GM19452 (cell line): Measurements from ENCODE around the gene ZNF480.
"Not testable (repeated sequence)": the region's sequence is repeated elsewhere in the genome, so short reads cannot be mapped to it uniquely, and the experiment has no call there.

Experiments used
- ATAC-seq: cut with Tn5 transposase; IDR thresholded peaks from one replicate; pipeline ENCODE4 v1.9.1; 2021; ENCODE audit not compliant: unreplicated experiment

The ZNF480 gene

DNA sequence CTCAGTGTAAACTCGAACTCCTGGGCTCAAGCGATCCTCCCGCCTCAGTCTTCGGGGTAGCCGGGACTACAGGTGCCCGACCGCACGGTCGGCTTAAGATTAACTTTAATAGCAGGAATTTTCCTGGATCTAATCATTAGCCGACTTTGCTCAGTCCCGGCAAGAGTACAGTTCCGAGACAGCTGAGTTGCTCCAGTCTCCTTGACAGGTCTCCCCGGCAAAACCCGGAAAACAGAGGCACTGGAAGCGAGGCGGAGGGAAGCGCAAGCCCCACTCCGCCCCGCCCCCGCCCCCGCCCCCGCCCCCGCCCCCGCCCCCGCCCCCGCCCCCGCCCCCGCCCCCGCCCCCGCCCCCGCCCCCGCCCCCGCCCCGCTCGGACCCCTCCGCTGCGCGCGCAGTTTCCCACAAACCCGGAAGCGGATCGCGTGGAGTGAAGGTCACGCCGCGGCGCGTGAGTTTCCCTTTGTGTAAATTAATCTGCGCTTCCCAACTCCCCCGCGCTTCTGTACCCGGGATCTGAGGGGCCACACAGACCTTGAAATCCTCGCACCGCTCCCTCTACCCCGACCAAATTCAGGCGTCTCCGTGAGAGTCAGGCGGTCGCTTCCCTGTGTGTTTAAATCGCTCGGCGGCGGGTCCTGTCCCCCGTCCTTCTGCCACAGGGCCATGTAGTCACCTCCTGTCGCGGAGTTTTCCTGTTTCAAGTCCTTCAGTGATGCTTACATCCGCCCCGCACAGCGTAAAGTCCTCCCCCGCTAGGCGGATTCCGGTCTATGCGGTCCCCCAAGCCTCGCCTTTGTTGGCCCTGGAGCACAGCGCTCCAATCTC, at the start of gene ZNF480:
ZNF480 (plus strand) TSS at position 397 of the 828 bp plus-strand sequence. CDS start 3,244 bp downstream, outside the sequence.
- ATAC-seq = peak; percentile 59

DNA sequence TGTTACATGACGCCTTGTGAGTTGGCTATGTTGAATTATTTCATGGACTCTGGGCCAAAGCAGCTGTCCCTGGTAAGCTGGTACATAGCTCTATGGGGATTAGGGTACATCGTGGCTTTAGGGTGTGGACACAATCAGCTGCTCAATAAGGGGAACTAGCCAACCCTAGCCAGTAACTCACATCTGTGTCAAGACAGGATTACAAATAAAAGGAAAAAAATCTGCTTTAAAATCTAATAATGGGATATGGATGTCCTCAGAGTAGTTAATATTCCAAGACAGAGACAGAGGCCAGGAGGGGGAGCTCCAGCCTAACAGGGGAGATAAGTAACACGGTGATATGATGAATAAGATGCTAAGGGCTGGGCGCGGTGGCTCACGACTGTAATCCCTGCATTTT, 48.7 kb upstream of the ZNF480 start:
- ATAC-seq = no peak

DNA sequence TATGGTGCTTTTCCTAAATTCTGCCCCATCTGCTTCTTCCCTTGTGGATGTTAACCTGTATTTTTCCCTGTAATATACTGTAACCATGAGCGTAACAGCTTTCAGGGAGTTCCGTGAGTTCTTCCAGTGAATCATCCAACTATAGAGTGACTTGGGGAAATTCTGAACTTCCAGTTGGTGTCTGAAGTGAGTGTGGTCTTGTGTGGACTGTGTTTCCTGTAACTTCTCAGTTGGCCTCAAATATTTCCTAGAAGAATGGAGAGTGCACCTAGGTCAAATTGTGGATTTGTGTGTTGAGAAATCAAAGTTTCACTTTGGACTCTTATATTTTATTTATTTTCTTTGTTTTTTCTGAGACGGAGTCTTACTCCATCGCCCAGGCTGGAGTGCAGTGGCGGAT, 38.5 kb upstream of the ZNF480 start:
- no peak for ATAC-seq

DNA sequence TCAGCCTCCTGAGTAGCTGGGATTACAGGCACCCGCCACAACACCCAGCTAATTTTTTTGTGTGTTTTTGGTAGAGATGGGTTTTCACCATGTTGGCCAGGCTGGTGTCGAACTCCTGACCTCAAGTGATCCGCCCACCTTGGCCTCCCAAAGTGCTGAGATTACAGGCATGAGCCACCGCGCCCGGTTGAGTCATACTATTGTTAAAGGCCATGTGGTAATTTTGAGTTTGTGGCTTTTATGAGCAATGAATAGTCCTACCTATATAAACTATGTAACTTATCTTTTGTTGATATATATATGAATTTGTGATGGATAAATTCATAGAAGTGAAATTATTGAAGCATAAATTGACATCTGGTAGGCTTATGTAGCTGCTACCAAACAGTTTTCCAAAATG, 31.4 kb upstream of the ZNF480 start:
- not testable (repeated sequence) for ATAC-seq

DNA sequence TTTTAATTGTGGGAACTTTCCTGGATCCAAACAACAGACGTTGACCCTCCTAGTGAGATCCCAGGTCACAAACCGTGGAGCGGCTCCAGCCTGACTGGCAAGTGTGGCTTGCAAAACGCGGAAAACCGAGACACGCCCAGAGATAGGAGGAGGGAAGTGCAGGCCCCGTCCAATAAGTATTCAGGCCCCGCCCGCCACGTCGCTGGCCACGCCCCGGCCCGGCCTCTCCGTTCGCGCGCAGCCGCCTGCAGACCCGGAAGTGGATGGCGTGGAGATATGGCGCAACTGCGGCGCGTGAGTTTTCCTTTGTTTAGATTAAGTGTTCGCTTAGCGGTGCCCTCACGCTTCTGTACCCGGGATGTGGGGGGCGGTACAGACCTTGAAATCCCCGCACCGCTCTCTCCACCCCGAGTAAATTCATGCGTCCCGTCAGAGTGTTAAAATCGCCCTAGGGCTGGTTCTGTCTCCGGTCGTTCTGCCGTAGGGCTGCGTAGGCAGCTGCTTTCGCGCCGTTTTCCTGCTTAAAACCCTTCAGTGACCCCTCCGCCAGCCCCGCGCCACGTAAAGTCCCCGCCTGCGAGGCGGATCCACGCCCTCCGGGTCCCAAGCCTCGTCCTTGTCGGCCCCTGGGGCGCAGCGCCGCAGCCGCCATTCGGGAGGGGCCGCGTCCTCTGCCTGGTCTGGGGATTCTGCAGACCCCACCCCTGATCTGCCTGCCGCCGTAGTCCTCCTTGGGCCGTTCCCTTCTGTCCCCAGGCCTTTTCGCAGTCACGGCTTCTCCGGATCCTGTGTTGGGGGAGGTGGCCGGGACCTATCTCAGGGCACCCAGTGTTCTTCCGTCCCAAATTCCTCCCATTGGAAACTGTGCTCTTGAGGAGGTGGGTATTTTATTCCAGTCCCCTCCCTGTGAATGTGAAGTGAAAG, 27.4 kb upstream of the ZNF480 start, which contains the start of gene ZNF766:
ZNF766 (plus strand) TSS at position 250 of the 924 bp plus-strand sequence; CDS start at position 277, 27 bp downstream.
- peak; percentile 97 for ATAC-seq

DNA sequence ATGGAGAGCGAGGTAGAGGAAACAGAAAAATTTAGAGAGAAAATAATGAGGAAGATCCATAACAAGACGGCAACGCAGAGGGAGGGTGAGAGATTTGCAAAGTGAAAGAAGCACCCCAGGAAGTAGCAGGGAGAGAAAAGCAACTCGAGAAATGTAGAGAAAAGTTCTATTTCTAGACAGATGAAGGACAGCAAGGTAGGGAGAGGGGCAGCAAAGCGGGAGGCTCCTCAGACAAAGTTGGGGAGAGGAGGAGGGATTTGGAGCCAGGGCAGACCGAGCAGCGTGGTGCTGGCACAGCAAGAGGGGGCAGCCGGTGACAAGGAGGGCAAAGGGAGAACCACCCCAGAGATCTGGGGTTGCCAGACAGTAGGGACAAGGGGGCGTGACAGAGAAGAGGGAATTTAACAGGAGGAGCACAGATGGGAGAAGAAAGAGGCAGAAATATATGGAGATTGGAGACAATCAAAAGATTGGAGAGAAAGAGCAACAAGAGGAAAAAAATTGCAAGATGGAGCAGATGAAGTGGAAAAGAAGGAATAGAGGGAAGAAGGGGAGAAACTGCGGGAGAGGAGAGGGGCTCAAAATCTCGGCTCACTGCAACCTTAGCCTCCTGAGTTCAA, 26.6 kb upstream of the ZNF480 start:
- no peak for ATAC-seq

DNA sequence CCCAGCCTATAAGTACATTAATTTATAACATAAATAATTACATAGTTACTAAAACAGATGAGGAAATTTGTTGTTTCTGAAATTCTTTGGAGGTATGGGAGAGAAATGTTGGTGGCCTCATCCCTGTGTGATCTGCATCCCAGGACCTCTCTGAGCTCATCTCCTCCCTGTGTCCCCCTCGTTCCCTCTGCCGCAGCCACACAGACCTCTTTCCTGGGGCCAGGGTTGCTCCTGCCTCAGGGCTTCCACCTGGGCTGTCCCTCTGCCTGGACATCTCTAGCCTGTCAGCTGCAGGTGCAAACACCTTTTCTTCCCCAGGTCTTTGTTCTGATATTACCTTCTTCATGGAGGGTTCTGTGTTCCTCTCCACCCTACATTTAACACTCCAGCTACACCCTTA, 23.7 kb upstream of the ZNF480 start:
- no peak for ATAC-seq

DNA sequence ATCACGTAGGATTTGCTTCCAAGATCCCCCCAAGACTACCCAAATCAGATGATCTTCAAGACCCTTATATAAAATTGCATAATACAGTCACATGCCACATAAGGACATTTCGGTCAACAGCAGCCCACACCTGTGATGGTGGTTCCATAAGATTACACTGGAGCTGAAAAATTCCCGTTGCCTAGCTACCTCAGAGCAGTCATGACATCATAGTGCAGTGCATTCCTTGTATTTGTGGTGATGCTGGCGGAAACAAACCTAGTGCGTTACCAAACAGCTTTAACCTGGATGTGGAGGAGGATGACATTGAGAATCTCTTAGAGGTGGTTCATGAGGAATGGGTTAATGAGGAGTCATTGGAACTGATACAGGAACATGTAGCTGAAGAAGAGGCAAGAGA, 22.8 kb upstream of the ZNF480 start:
- ATAC-seq = no peak

DNA sequence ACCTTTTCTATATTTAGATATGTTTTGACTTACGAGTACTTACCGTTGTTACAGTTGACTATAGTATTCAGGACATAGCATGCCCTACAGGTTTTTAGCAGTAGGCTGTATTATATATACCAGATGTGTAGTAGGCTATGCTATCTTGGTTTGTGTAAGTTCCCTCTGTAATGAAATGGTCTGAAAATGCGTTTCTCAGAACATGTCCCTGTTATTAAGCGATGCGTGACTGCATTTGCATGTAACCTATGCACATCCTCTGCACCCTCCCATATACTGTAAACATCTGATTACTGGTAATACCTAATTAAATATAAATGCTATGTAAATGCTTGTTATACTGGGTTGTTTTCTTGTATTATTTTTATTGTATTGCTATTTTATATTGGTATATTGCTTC, 21.0 kb upstream of the ZNF480 start:
- no peak for ATAC-seq

DNA sequence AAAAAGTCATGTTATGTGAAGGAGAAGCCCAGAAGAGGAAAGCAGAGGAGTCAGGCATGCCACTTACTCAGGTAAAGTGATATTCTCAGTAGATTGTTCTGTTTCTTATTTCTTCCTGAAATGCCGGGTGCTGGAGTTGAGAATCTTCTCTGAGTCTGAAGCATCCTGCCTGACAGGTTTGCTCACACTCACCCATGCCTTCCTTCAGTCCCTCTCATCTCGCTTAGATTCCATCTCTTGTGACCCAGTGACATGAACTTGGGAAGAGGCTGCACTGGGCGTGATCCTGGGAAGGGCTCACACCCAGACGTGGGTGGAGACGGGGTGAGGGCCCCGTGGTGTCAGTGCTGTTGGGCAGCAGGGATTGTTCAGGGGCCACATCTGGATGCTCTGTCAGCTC, 19.5 kb upstream of the ZNF480 start:
- ATAC-seq = no peak

DNA sequence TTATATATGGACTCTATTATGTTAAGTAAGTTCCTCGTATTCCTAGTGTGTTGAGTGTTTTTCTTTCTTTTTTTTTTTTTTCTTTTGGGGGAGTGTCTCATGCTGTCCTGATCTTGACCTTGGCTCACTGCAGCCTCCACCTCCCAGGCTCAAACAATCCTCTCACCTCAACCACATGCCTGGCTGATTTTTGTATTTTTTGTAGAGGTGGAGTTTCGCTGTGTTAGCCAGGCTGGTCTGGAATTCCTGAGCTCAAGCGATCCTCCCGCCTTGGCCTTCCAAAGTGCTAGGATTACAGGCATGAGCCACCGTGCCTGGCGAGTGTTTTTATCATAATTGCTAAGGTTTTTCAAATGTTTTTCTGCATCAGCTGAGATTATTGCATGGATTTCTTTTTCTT, 10.7 kb upstream of the ZNF480 start:
- no peak for ATAC-seq

DNA sequence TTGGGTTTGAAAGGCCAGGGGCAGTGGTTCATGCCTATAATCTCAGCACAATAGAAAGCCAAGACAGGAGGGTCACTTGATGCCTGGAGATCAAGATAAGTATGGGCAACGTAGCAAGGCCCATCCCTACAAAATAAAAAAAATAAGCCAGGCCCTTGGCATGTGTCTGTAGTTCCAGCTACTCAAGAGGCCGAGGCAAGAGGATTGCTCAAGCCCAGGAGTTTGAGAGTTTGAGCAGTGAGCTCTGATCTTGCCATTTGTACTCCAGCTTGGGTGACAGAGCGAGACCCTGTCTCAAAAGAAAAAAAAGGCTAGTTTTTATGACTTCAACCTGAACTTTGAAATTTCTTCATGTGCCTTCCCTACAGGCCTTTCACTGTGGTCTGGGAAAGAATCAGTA, 5.2 kb upstream of the ZNF480 start:
- ATAC-seq = no peak

DNA sequence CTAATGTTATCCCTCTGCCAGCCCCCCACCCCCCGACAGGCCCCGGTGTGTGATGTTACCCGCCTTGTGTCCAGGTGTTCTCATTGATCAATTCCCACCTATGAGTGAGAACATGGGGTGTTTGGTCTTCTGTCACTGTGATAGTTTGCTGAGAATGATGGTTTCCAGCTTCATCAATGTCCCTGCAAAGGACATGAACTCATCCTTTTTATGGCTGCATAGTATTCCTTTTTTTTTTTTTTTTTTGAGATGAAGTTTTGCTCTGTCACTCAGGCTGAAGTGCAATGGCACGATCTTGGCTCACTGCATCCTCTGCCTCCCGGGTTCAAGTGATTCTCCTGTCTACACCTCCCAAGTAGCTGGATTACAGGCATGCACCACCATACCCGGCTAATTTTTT, 4.0 kb upstream of the ZNF480 start:
- ATAC-seq = not testable (repeated sequence)

DNA sequence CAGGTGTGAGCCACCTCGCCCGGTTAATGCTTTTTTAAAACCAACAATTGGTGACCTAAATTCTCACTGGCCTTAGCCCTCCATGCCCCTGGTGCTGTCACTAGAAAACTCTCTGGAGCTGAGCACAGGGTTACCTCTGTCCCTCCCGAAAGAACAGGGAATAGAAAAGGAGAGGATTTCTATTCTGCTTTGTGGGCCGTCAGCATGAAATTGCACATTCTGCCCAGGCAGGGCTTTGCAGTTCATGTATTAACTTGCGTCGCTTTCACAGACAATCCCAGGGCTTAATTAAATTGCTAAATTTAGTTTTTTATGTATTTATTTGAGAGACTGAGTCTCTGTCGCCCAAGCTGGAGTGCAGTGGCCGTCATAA, 583 bp upstream of the ZNF480 start:
- ATAC-seq = no peak

DNA sequence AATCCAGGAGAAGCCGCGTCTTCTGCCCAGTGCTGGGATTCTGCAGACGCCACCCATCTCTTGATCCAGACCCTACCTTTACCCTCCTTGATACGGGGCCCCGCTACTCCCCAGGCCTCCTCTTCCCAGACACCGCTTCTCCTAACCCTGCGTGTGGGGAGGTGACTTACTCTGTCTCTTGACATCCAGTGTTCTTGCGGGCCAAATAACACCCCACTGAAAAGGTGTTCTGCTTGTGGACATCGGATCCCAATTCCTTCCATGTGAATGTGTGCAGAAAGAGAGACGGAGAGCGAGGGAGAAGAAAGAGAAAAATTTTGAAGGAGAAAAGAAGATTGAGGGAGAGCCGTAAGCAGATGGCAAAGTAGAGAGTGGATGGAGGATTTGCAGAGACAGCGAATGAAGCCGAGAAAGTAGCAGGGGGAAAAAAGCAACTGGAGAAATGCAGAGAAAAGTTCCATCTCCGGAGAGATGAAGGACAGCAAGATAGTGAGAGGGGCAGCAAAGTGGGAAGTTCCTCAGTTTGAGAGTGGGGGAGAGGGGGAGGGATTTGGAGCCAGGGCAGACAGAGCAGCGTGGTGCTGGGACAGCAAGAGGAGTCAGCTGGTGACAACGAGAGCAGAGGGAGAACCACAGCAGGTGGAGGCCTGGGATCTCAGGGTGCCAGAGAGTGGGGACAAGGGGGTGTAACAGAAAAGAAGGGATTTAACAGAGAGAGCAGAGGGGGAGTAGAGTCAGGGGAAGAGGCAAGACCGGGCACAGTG, 814 bp downstream of the ZNF480 start:
- ATAC-seq = peak; percentile 16

DNA sequence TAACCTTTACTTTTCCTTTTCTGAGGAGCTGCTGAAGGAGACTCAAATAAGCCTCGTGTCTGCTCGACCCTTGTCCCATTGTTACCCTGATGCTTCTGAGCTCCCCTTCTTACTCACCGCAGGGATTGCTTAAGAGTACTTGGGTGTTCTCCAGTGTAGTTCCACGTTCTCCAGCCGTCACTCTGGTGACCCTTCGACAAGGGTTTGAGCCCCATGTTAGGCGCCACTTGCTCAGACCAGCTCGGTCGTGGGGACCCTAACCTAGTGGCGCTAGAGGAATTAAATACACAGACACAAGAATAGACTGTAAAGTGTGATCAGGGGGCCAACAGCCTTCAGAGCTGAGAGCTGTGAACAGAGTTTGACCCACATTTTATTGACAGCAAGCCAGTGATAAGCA, 10.3 kb downstream of the ZNF480 start:
- no peak for ATAC-seq

DNA sequence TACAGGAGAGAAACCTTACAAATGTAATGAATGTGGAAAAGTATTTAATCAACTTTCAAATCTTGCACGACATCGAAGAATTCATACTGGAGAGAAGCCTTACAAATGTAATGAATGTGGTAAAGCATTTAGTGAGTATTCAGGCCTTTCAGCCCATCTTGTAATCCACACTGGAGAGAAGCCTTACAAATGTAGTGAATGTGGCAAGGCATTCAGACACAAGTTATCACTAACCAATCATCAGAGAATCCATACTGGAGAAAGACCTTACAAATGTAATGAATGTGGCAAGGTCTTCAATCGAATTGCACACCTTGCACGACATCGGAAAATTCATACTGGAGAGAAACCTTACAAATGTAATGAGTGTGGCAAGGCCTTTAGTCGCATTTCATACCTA, 25.5 kb downstream of the ZNF480 start:
- ATAC-seq = no peak

DNA sequence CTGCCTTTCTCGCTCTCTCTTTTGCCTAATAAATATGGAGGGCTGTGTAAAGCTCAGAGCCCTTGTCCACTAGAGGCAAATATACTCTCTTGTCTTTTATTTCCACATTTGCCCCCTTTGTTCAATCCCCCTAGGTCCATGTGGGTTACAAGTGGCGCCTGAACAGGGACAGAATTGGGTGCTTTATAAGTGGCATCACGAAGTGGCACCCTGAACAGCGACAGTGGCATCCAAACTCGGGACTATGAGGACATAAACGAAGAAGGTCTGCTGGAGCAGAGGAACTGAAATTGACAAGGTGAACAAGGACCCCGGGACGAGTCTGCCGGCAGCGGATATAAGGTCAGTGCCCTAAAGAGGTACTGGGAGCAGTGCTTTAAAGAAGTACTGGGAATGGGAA, 34.8 kb downstream of the ZNF480 start:
- ATAC-seq = no peak

DNA sequence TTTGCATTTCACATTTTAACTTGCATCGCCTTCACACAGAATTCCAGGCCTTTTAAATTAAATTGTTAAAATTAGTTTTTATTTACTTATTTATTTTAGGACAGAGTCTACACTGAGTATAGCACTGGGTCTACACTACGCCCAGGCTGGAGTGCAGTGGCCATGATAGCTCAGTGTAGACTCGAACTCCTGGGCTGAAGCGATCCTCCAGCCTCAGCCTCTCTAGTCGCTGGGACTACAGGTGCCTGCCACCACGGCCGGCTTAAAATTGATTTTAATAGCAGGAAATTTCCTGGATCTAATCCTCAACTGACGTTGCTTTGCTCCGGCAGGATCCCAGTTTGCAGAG, 38.8 kb downstream of the ZNF480 start:
- no peak for ATAC-seq

DNA sequence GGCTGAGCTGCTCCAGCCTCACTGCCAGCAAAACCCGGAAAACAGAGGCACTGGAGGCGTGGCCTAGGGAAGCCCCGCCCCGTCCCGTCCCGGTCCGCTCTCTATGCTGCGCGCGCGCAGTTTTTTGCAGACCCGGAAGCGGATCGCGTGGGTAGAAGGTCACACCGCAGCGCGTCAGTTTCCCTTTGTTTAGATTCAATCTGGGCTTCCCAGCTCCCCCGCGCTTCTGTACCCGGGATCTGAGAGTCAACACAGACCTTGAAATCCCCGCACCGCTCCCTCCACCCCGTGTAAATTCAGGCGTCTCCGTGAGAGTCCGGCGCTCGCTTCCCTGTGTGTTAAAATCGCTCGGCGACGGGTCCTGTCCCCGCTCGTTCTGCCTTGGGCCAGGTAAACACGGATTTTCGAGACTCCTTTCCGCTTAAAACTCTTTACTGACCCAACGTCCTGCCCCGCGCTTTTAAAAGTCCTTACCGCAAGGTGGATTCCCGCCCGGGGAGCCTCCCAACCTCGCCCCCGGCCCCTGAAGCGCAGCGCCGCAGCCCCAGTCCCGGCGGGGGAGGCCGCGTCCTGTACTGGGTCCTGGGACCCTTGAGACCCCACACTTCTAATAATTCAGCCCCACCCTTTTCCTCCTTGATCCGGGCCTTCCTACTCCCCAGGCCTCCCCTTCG, 39.3 kb downstream of the ZNF480 start, which contains the start of gene ZNF610:
ZNF610 (plus strand) TSS at position 127 of the 674 bp plus-strand sequence. CDS start 12,930 bp downstream, outside the sequence.
- no peak for ATAC-seq
